ENCODE measurements around the gene CSNK1D. TPM values are rescaled to one million over a fixed set of nuclear protein-coding genes. Genes with fewer than 3 reads are reported as not detected.

The CSNK1D gene
- total and polyA plus RNA-seq, 10 of the 15 experiments (the other 5 are each of a cell fraction or from before 2014, with no cell fraction given): 5.7 to 105 (median 58.1) TPM

GRCh38 chr17:82236142-82236971 is 37.1 kb downstream of the CSNK1D start:
- H3K27ac ChIP-seq (ENCODE audit: control insufficient read depth, insufficient read depth): no peak overlapping the region
- H3K27me3 ChIP-seq (replicated peaks in 1 of 2; ENCODE audit: control insufficient read depth in 2 of 2, insufficient read depth in 2 of 2, low read length in 1 of 2): no peaks in the 10 kb centered on the region
- H3K9ac ChIP-seq (ENCODE audit: control insufficient read depth, insufficient read depth, low read length): no peak overlapping the region
- H2AFZ ChIP-seq (ENCODE audit: control insufficient read depth, low read depth, low read length): no peak overlapping the region
- H4K20me1 ChIP-seq (ENCODE audit: control insufficient read depth, insufficient read depth): peaks cover 3% of the 10 kb centered on the region; the same call in 1 of the 2 replicates
- no TSS peak for BruUV-seq (replicated peaks)
- in situ Hi-C loops (cut with MboI) (no loop called here), intact Hi-C loops (cut with micrococcal nuclease; ENCODE audit: unreplicated experiment) (no loop called here)
- ATAC-seq: peak; percentile 41
- RAD21 ChIA-PET (ENCODE audit: unreplicated experiment): interaction anchor here (0.6 to 2.2 kb wide), 8 partner anchors 30 to 206 kb away, joined by 3 to 8 read pairs (median 4); no protein-coding TSS in a partner anchor
- POLR2A ChIA-PET: interaction anchor here (0.6 to 0.9 kb wide), 2 partner anchors 16 to 122 kb away, joined by 3 to 4 read pairs; no protein-coding TSS in a partner anchor
- peaks cover 4 to 27% of the 10 kb centered on the region in 2 experiments; a peak in 3 of 4 replicates for H3K36me3 ChIP-seq (ENCODE audit: control insufficient read depth in 2 of 2, insufficient read depth in 2 of 2, low read length in 1 of 2)
- 60% methylated on average over 38 of the region's 44 CpGs for WGBS (ENCODE audit: insufficient coverage, insufficient replicate concordance, low lambda C conversion rate, missing lambda C conversion rate)
- no peak overlapping the region for H3K4me3 ChIP-seq
- CTCF ChIA-PET: interaction anchor here (0.6 to 2.9 kb wide), 19 partner anchors 21 to 109 kb away, joined by 3 to 15 read pairs (median 4); partner anchors contain the start of gene CD7
- no peak for FAIRE-seq
- no peaks in the 10 kb centered on the region for H3K9me3 ChIP-seq (replicated peaks; ENCODE audit: control insufficient read depth, insufficient read depth, low read length)
- TF ChIP-seq, protein P1, sequence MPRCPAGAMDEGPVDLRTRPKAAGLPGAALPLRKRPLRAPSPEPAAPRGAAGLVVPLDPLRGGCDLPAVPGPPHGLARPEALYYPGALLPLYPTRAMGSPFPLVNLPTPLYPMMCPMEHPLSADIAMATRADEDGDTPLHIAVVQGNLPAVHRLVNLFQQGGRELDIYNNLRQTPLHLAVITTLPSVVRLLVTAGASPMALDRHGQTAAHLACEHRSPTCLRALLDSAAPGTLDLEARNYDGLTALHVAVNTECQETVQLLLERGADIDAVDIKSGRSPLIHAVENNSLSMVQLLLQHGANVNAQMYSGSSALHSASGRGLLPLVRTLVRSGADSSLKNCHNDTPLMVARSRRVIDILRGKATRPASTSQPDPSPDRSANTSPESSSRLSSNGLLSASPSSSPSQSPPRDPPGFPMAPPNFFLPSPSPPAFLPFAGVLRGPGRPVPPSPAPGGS (IDR thresholded peaks at IDR 0.05; ENCODE audit: borderline replicate concordance, insufficient read depth, low read depth, low read length, poor library complexity, severe bottlenecking): no peak
- TF ChIP-seq BHLHE40 (IDR thresholded peaks at IDR 0.05; ENCODE audit: borderline replicate concordance in 1 of 2, low read depth in 2 of 2, low read length in 1 of 2): peak in 1 of 2 experiments; percentile 20; a peak in 1 of 4 replicates
- no peak for TF ChIP-seq MLLT1 (IDR thresholded peaks at IDR 0.05)
- peak; percentile 71 for TF ChIP-seq RAD21 (IDR thresholded peaks at IDR 0.05; ENCODE audit: insufficient read depth, low read depth, low read length)
- TF ChIP-seq SMC3 (IDR thresholded peaks at IDR 0.05; ENCODE audit: borderline replicate concordance, low read length): peak; percentile 46; the same call in 1 of the 2 replicates
- 0 out of 2 replicates have a peak, but pooled peaks have one; percentile 5 for TF ChIP-seq RUNX3 (IDR thresholded peaks at IDR 0.05; ENCODE audit: low read length)
- TF ChIP-seq YY1 (IDR thresholded peaks at IDR 0.05; ENCODE audit: low read depth, low read length): peak; percentile 66; the same call in 1 of the 2 replicates
- peak; percentile 74 to 91 (median 78) for TF ChIP-seq CTCF (IDR thresholded peaks at IDR 0.05 in 2 of 3, conservative IDR thresholded peaks at IDR 0.05 in 1 of 3; ENCODE audit: control insufficient read depth in 2 of 3, extremely low read depth in 1 of 3, insufficient read depth in 1 of 3, low read depth in 3 of 3, low read length in 3 of 3)
- no peak for DNase-seq (ENCODE audit: low read depth, low spot score)
- peaks cover 48% of the 10 kb centered on the region for H3K79me2 ChIP-seq (ENCODE audit: control insufficient read depth, insufficient read depth, low read length)
- no peak overlapping the region for H3K4me2 ChIP-seq (ENCODE audit: control insufficient read depth, insufficient read depth)
- H3K4me1 ChIP-seq (ENCODE audit: control insufficient read depth, insufficient read depth, low read length): peaks cover 64% of the 10 kb centered on the region
- SMC1A ChIA-PET (ENCODE audit: uncharacterized antibody, unreplicated experiment): interaction anchor here (0.9 to 1.8 kb wide), 4 partner anchors 28 to 115 kb away, joined by 3 to 6 read pairs (median 4); no protein-coding TSS in a partner anchor

Measured in GM12878 (cell line).